Ovary (tissue), 9 donors: Measurements from ENCODE around the gene CDC42BPB. TPM values are rescaled to one million over a fixed set of nuclear protein-coding genes. Genes with fewer than 3 reads are reported as not detected.

Source experiments
- DNase-seq, 5 donors: peaks; one replicate each; pipeline ENCODE4 v3.0.0-alpha.2; 2019 to 2020
- H3K27ac ChIP-seq, 2 donors: fragments of 200-600 bp; one replicate each; pipeline versions ENCODE4 v1.5.1 to v1.8.0; 2019 to 2022
- H3K27me3 ChIP-seq: fragments of 200-600 bp; one replicate; pipeline ENCODE4 v1.8.0; 2022
- H3K36me3 ChIP-seq: fragments of 200-600 bp; sonication (generic); one replicate; pipeline ENCODE4 v1.5.1; 2019
- H3K4me1 ChIP-seq: one replicate; pipeline ENCODE4 v1.8.1; 2013; ENCODE audit warnings: mild to moderate bottlenecking, moderate library complexity; ENCODE audit not compliant: insufficient read depth
- H3K4me3 ChIP-seq: fragments of 200-600 bp; sonication (generic); one replicate; pipeline ENCODE4 v1.5.1; 2017
- H3K9me3 ChIP-seq, 2 donors: fragments of 200-600 bp in 1 of 2; sonication (generic) in 1 of 2; one replicate each; pipeline versions ENCODE4 v1.5.1 to v1.8.1; 2013 to 2019; ENCODE audit warnings: mild to moderate bottlenecking in 1 of 2, moderate library complexity in 1 of 2
- EP300 ChIP-seq: sonication (generic); formaldehyde crosslinking; IDR thresholded peaks from one replicate; pipeline ENCODE4 v1.6.1; 2017; ENCODE audit warnings: antibody characterized with exemption
- POLR2A ChIP-seq: fragments of 450-650 bp; IDR thresholded peaks from one replicate; pipeline ENCODE4 v1.6.1; 2017; ENCODE audit warnings: antibody characterized with exemption, mild to moderate bottlenecking, moderate library complexity
- WGBS, 3 donors: extraction: QIAGEN DNeasy Blood & Tissue Kit in 1 of 3; methylation state at CpG; one replicate each; pipeline versions ENCODE4 v1.1.5 to v1.1.7; 2013 to 2017; 5-methylcytosine and 5-hydroxymethylcytosine counted together
- intact Hi-C, 4 donors: fragments of 100-400 bp; cut with DNase I; formaldehyde crosslinking; loops; one replicate each; pipeline versions ENCODE4 v1.11.0 to v1.15.1; 2022 to 2023
- polyA plus RNA-seq, 2 donors: library from polyadenylated mRNA; stranded (reverse); fragments of 200-250 nt in 1 of 2; fragments of 350-450 nt in 1 of 2; fragmentation: Illumina TruSeq in 1 of 2; extraction: RNeasy Lipid Tissue Mini Kit (QIAGEN cat#74804) in 1 of 2; gene quantifications; one replicate each; pipeline ENCODE4 v1.2.3, GENCODE V29; 2013 to 2014
- total RNA-seq, 7 donors: library from RNA; depleted of rRNA in 2 of 7; stranded (reverse); fragments of >200 nt in 2 of 7; fragmentation: NEBNext Ultra II Directional in 3 of 7; extraction: Animal tissue kit (Norgen Biotek cat#: 25700) in 3 of 7; gene quantifications; one replicate each; pipeline versions ENCODE4 v1.1.0 to v1.2.4, GENCODE V29; 2016 to 2023
- TF ChIP-seq, protein P1 (sequence below), 3 donors: fragments of 450-650 bp in 2 of 3; fragments of 200-600 bp in 1 of 3; IDR thresholded peaks; one replicate each; pipeline versions ENCODE4 v1.5.1 to v1.8.0; 2016 to 2022; ENCODE audit warnings: antibody characterized with exemption in 3 of 3, mild to moderate bottlenecking in 1 of 3
- donor health status: DM: no; HTN: no; CAD: no; lungs with moderate emphysema.
- donor health status: DM: no; HTN: no; CAD: no.
- donor health status: Bipolar disorder and iron deficiency.
- donor health status: DM: yes; HTN: yes; CAD: no.
- donor health status: DM: no; HTN: no; CAD: no.
- donor health status: DM: yes; HTN: yes; CAD: no.

Gene CDC42BPB
- total and polyA plus RNA-seq, 9 donors = 50.0 to 103 (median 75.1) TPM

DNA sequence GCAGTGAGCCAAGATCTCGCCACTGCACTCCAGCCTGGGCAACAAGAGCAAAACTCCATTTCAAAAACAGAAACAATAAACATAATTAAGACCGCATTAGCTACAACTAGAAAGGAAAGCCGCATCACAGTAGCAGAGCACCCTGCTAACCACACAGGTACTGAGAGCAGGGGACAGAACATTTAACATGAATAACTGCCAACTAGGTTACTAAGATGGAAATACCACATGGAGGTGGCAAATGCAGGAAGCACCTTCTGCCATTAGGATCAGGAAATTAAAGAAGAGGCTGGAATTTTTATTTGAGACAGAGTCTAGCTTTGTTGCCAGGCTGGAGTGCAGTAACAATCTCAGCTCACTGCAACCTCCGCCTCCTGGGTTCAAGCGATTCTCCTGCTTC is 41.9 kb downstream of the CDC42BPB start:
- peaks cover 31% of the 10 kb centered on the region for H3K4me1 ChIP-seq
- no peak overlapping the region for H3K4me3 ChIP-seq
- no peaks in the 10 kb centered on the region for H3K36me3 ChIP-seq
- no peak overlapping the region for H3K27ac ChIP-seq
- DNase-seq = no peak
- H3K9me3 ChIP-seq = no peaks in the 10 kb centered on the region
- 80 to 83% (median 80%) methylated on average over 5 of the region's 5 CpGs for WGBS, 3 donors
- no peaks in the 10 kb centered on the region for H3K27me3 ChIP-seq
- TF ChIP-seq, protein P1, sequence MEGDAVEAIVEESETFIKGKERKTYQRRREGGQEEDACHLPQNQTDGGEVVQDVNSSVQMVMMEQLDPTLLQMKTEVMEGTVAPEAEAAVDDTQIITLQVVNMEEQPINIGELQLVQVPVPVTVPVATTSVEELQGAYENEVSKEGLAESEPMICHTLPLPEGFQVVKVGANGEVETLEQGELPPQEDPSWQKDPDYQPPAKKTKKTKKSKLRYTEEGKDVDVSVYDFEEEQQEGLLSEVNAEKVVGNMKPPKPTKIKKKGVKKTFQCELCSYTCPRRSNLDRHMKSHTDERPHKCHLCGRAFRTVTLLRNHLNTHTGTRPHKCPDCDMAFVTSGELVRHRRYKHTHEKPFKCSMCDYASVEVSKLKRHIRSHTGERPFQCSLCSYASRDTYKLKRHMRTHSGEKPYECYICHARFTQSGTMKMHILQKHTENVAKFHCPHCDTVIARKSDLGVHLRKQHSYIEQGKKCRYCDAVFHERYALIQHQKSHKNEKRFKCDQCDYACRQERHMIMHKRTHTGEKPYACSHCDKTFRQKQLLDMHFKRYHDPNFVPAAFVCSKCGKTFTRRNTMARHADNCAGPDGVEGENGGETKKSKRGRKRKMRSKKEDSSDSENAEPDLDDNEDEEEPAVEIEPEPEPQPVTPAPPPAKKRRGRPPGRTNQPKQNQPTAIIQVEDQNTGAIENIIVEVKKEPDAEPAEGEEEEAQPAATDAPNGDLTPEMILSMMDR (IDR thresholded peaks at IDR 0.05) = no peak
- no peak for TF ChIP-seq EP300
- TF ChIP-seq POLR2A = no peak
- intact Hi-C loops = no loop called here

DNA sequence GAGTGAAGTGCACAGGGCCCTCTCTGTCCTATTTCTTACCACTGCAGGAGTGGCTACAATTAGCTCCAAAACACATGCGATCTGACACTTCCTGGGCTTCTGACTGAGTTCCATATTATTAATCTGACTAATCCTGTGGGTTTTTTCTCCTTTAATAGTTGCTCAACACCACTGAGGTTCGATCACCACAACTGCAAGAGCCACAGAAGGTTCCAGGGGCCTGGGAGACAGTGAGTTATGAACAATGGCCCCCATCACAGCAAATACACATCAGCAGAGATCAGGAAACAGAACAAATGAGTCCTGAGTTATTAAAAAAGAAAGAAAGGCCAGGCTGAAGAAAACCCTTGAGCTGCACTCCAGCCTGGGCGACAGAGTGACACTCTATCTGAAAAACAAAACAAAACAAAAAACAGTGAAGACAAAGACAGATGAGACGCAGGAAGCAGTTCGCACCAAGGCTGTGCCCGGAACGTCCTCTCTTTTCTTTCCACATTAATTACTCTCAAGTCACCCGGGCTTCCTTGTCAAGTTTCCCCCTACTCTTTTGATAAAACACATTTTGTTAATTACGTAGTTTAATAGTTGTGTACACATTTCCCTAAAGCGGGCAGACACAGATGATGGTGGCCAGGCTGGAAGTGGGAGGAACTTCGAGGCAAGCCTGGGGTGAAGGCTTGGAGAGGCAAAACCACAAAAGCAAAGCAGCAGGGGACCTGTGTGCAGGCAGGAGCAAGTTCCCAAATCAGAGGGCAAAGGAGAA is 42.7 kb downstream of the CDC42BPB start:
- WGBS, 3 donors = 27 to 34% (median 33%) methylated on average over 11 of the region's 11 CpGs

DNA sequence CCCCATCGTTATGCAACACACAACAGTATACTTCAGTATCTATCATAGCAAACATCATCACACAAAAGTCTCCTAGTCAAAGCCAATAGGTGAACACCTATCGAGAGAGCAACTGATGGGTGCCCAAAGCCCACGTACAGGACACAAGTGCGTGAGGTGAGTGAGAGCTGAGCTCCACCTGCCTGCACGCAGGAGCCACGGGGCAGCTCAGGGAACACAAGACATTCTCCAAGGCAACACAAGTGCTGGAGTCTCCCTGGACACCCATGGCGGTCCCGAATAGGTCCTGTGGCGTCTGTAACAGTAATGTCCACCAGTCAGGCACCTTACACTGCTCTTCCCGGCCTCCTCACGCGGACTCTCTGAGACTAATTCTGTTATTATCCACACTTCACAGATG is 44.3 kb downstream of the CDC42BPB start:
- TF ChIP-seq POLR2A (no peak), EP300 (no peak)
- TF ChIP-seq, protein P1 (IDR thresholded peaks at IDR 0.05) = no peak
- WGBS, 3 donors = 94 to 97% (median 97%) methylated on average over 12 of the region's 12 CpGs

More for the DNA sequence above, 42.7 kb downstream of the CDC42BPB start:
- H3K36me3 ChIP-seq = no peaks in the 10 kb centered on the region
- H3K4me1 ChIP-seq = peaks cover 23% of the 10 kb centered on the region
- no peaks in the 10 kb centered on the region for H3K9me3 ChIP-seq
- TF ChIP-seq, protein P1 (IDR thresholded peaks at IDR 0.05) = no peak
- TF ChIP-seq POLR2A (no peak), EP300 (no peak)
- no peak overlapping the region for H3K4me3 ChIP-seq
- no peaks in the 10 kb centered on the region for H3K27me3 ChIP-seq
- DNase-seq = no peak
- no peak overlapping the region for H3K27ac ChIP-seq
- intact Hi-C loops = no loop called here

DNA sequence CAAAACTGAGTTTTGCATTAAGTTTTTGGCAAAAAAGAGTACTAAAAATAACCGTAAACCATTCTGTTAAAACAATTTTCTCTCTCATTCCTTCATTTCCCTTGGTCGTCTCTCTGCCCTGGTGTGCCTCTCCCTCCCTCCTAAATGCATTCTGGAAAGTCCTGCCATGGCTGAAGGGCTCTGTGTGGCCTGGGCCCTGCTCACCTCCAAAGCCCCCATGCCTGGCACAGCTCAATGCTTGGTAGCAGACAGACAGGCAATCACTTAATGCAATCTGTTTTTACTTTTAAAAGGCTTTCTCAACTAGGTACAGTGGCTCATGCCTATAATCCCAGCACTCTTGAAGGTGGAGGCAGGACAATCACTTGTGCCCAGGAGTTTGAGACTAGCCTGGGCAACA is 47.8 kb downstream of the CDC42BPB start:
- Histone ChIP-seq H3K36me3 (no peaks in the 10 kb centered on the region), H3K27me3 (no peaks in the 10 kb centered on the region), H3K9me3 (no peaks in the 10 kb centered on the region), H3K27ac (no peak overlapping the region), H3K4me1 (peaks cover 3% of the 10 kb centered on the region), H3K4me3 (no peak overlapping the region)
- intact Hi-C loops = no loop called here
- TF ChIP-seq, protein P1 (IDR thresholded peaks at IDR 0.05) = no peak
- TF ChIP-seq POLR2A (no peak), EP300 (no peak)
- WGBS, 3 donors = 68 to 85% (median 75%) methylated on average over 2 of the region's 2 CpGs
- no peak for DNase-seq

More for the DNA sequence above, 44.3 kb downstream of the CDC42BPB start:
- H3K27ac ChIP-seq = no peak overlapping the region
- intact Hi-C loops = no loop called here
- no peaks in the 10 kb centered on the region for H3K9me3 ChIP-seq
- no peaks in the 10 kb centered on the region for H3K27me3 ChIP-seq
- no peaks in the 10 kb centered on the region for H3K36me3 ChIP-seq
- H3K4me1 ChIP-seq = peaks cover 16% of the 10 kb centered on the region
- no peak overlapping the region for H3K4me3 ChIP-seq
- no peak for DNase-seq
